ENCODE data around the gene ASS1.

- no peak for TF ChIP-seq EZH2 (IDR thresholded peaks at IDR 0.05; ENCODE audit: low read length, missing control alignments)
- no peak for TF ChIP-seq CTCF (conservative IDR thresholded peaks at IDR 0.05 in 1 of 2, IDR thresholded peaks at IDR 0.05 in 1 of 2; ENCODE audit: low read depth in 1 of 2, low read length in 2 of 2)
These were observed 36.7 kb upstream of the ASS1 start for GRCh38 chr9:130407916-130408663.

All from fibroblast of lung (primary cell).